Endothelial cell of umbilical vein (primary cell): ENCODE data around the gene C22orf23. TPM values are rescaled to one million over a fixed set of nuclear protein-coding genes. Genes with fewer than 3 reads are reported as not detected.

Source experiments
- BruUV-seq: library from RNA; stranded (reverse); fragments of 400-500 nt; replicated peaks from 2 replicates; lab custom pipeline; 2021; lab: Mats Ljungman, UMichigan
- CTCF ChIA-PET: fragments of 300-600, 350-600 bp; sonication (Branson Sonifier 250); formaldehyde crosslinking; loops from one replicate; lab custom pipeline; 2021; ENCODE audit warnings: antibody characterized with exemption, inconsistent platforms; lab: Charles Lee
- POLR2A ChIA-PET: fragments of 300-600, 350-600 bp; sonication (Branson Sonifier 250); formaldehyde crosslinking; loops from one replicate; lab custom pipeline; 2021; ENCODE audit warnings: antibody characterized with exemption, inconsistent platforms; lab: Charles Lee
- DNase-seq: peaks from one replicate; pipeline ENCODE4 v3.0.0-alpha.2; 2011; ENCODE audit warnings: low read depth, low spot score
- FAIRE-seq: peaks from 2 replicates; lab custom pipeline; 2011; peaks lifted over from hg19 to GRCh38; lab: Jason Lieb, UNC
- H2AFZ ChIP-seq: 2 replicates; pipeline ENCODE4 v1.6.0; 2012; ENCODE audit warnings: low read depth, low read length, control low read depth, inconsistent platforms
- H3K27ac ChIP-seq: 2 replicates; pipeline ENCODE4 v1.5.1; 2011; ENCODE audit warnings: low read depth, mild to moderate bottlenecking, control low read depth, low read length, moderate library complexity; ENCODE audit not compliant: insufficient read depth
- H3K27me3 ChIP-seq, 2 experiments: 2 replicates each; pipeline versions ENCODE4 v1.6.0 to v1.6.1; 2011; ENCODE audit warnings: low read length in 2 of 2, mixed read lengths in 1 of 2; ENCODE audit not compliant: control insufficient read depth in 2 of 2, insufficient read depth in 2 of 2
- H3K36me3 ChIP-seq, 2 experiments: 2 replicates in 1 of 2; 3 replicates in 1 of 2; pipeline ENCODE4 v1.5.1; 2011; ENCODE audit warnings: low read length in 2 of 2, mild to moderate bottlenecking in 1 of 2, moderate library complexity in 1 of 2; ENCODE audit not compliant: control insufficient read depth in 2 of 2, insufficient read depth in 2 of 2; ENCODE audit errors: extremely low read depth in 1 of 2
- H3K4me1 ChIP-seq: 3 replicates; pipeline ENCODE4 v1.5.1; 2011; ENCODE audit warnings: mild to moderate bottlenecking, low read length; ENCODE audit not compliant: control insufficient read depth, insufficient read depth; ENCODE audit errors: extremely low read depth
- H3K4me2 ChIP-seq: 2 replicates; pipeline ENCODE4 v1.6.1; 2011; ENCODE audit warnings: low read length, control low read depth, mixed read lengths; ENCODE audit not compliant: insufficient read depth
- H3K4me3 ChIP-seq, 3 experiments: fragments of 200-600 bp in 1 of 3; sonication (generic), shearing (Covaris generic) in 1 of 3; replicated peaks in 1 of 3; 2 replicates each; pipeline ENCODE4 v1.5.1; 2011 to 2016; ENCODE audit warnings: control low read depth in 3 of 3, low read length in 3 of 3, mild to moderate bottlenecking in 2 of 3, inconsistent platforms in 1 of 3, low read depth in 1 of 3, moderate library complexity in 1 of 3; ENCODE audit not compliant: insufficient read depth in 1 of 3
- H3K79me2 ChIP-seq: 2 replicates; pipeline ENCODE4 v1.6.0; 2012; ENCODE audit warnings: low read length, inconsistent platforms; ENCODE audit not compliant: control insufficient read depth, insufficient read depth
- H3K9ac ChIP-seq: replicated peaks from 2 replicates; pipeline ENCODE3; 2011; ENCODE audit warnings: low read length, control low read depth; ENCODE audit not compliant: insufficient read depth; ENCODE audit errors: extremely low read depth
- H3K9me1 ChIP-seq: replicated peaks from 3 replicates; pipeline ENCODE4 v1.6.0; 2011; ENCODE audit warnings: mild to moderate bottlenecking, low read length; ENCODE audit not compliant: control insufficient read depth, insufficient read depth; ENCODE audit errors: extremely low read depth
- H3K9me3 ChIP-seq: replicated peaks from 2 replicates; pipeline ENCODE4 v1.5.1; 2012; ENCODE audit warnings: low read length, inconsistent platforms; ENCODE audit not compliant: control insufficient read depth, insufficient read depth
- H4K20me1 ChIP-seq: replicated peaks from 2 replicates; pipeline ENCODE3; 2011; ENCODE audit warnings: mild to moderate bottlenecking, low read length; ENCODE audit not compliant: control insufficient read depth, insufficient read depth; ENCODE audit errors: extremely low read depth
- EZH2 ChIP-seq: IDR thresholded peaks from 2 replicates; pipeline ENCODE4 v1.6.1; 2012; ENCODE audit warnings: borderline replicate concordance, low read depth, mild to moderate bottlenecking, moderate library complexity, low read length, inconsistent platforms; ENCODE audit not compliant: severe bottlenecking
- FOS ChIP-seq: IDR thresholded peaks from 2 replicates; pipeline ENCODE4 v1.6.1; 2011; ENCODE audit warnings: mild to moderate bottlenecking, low read length, moderate library complexity, borderline replicate concordance; ENCODE audit not compliant: insufficient read depth
- GATA2 ChIP-seq: IDR thresholded peaks from 2 replicates; pipeline ENCODE4 v1.7.0; 2011; ENCODE audit warnings: low read depth, mild to moderate bottlenecking, moderate library complexity, mixed read lengths, low read length; ENCODE audit not compliant: insufficient read length, insufficient read depth
- POLR2A ChIP-seq: IDR thresholded peaks from 2 replicates; pipeline ENCODE4 v1.6.1; 2012; ENCODE audit warnings: low read depth, mild to moderate bottlenecking, control low read depth, low read length
- POLR2AphosphoS5 ChIP-seq: IDR thresholded peaks from 2 replicates; pipeline ENCODE4 v1.6.1; 2012; ENCODE audit warnings: low read depth, mild to moderate bottlenecking, control low read depth, low read length, moderate library complexity; ENCODE audit not compliant: insufficient read depth
- dilution Hi-C: fragments of 300-500 bp; cut with MboI; formaldehyde crosslinking; loops from one replicate; pipeline ENCODE4 v1.15.0; 2019; ENCODE audit warnings: low sequenced_read_pairs; ENCODE audit not compliant: extremely low pct_ligation_motif_present
- intact Hi-C: fragments of 100-400 bp; cut with micrococcal nuclease; formaldehyde crosslinking; loops from one replicate; pipeline ENCODE4 v1.10.0; 2022
- polyA plus RNA-seq, 4 experiments: library from polyadenylated mRNA; depleted of rRNA in 3 of 4; stranded (reverse) in 3 of 4; unstranded in 1 of 4; fragments of >200 nt; gene quantifications; 2 replicates each; pipeline versions ENCODE4 v1.2.1 to v1.2.3, GENCODE V29; 2011 to 2012; ENCODE audit warnings: missing spikeins in 1 of 4
- total RNA-seq: library from RNA; stranded (reverse); gene quantifications from 2 replicates; pipeline ENCODE4 v1.2.3, GENCODE V29; 2021
- TF ChIP-seq, protein P1 (sequence below): IDR thresholded peaks from 2 replicates; pipeline ENCODE4 v1.6.1; 2011; ENCODE audit not compliant: insufficient read depth, insufficient read length
- TF ChIP-seq, protein P2 (sequence below), 2 donors: IDR thresholded peaks; 1 replicate in 1 of 2; 2 replicates in 1 of 2; pipeline ENCODE4 v1.5.1; 2011; ENCODE audit warnings: low read length in 2 of 2, mild to moderate bottlenecking in 2 of 2, moderate library complexity in 2 of 2, control low read depth in 1 of 2, inconsistent platforms in 1 of 2, low read depth in 1 of 2; ENCODE audit not compliant: insufficient read depth in 1 of 2; ENCODE audit errors: extremely low read depth in 1 of 2

The C22orf23 gene
- total and polyA plus RNA-seq, 2 donors (not counting 3 experiments of a cell fraction or from before 2014, with no cell fraction given), result 0.23 to 0.44 TPM

DNA sequence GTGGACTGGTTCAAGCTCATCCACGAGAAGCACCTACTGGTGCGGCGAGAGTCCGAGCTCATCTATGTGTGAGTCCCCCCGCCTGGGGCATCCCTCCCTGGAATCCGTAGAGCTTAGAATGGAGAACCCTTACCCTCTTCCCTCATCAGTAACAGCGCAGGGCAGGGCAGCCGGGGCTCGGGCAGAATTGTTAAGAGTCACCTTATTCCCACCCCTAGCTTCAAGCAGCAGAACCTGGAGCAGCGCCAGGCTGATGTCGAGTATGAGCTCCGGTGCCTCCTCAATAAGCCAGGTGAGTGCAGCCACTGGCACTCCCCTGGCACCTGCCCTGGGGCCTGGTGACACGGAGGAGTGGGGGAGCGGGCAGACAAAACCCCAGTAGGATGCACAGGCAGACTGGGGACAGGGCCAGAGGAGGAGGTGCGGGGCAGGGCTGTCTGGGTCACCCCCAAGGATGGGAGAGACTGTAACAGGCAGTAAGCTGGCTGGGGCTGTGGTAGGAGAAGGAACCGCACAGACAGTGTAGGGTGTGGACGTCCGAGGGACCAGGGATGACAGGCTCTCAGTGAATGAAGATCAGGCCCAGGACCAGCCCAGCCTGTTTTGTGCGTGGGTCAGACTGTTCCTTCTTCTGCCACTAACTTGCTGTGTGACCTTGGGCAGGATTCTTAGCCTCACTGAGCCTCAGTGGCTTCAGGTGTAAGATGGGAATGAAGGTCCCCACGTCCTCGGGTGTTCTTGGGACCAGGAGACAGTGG lies 20.4 kb downstream of the C22orf23 start:
- no peak overlapping the region for H3K27ac ChIP-seq
- TF ChIP-seq, protein P1, sequence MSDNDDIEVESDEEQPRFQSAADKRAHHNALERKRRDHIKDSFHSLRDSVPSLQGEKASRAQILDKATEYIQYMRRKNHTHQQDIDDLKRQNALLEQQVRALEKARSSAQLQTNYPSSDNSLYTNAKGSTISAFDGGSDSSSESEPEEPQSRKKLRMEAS, result no peak
- TF ChIP-seq, protein P2, sequence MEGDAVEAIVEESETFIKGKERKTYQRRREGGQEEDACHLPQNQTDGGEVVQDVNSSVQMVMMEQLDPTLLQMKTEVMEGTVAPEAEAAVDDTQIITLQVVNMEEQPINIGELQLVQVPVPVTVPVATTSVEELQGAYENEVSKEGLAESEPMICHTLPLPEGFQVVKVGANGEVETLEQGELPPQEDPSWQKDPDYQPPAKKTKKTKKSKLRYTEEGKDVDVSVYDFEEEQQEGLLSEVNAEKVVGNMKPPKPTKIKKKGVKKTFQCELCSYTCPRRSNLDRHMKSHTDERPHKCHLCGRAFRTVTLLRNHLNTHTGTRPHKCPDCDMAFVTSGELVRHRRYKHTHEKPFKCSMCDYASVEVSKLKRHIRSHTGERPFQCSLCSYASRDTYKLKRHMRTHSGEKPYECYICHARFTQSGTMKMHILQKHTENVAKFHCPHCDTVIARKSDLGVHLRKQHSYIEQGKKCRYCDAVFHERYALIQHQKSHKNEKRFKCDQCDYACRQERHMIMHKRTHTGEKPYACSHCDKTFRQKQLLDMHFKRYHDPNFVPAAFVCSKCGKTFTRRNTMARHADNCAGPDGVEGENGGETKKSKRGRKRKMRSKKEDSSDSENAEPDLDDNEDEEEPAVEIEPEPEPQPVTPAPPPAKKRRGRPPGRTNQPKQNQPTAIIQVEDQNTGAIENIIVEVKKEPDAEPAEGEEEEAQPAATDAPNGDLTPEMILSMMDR (IDR thresholded peaks at IDR 0.05; ENCODE audit: extremely low read depth in 1 of 2, insufficient read depth in 1 of 2, low read depth in 1 of 2, low read length in 2 of 2), result no peak
- TF ChIP-seq POLR2AphosphoS5, result no peak
- TF ChIP-seq POLR2A, result no peak
- no peak for TF ChIP-seq GATA2
- no peak for TF ChIP-seq FOS
- no peak for TF ChIP-seq EZH2
- H2AFZ ChIP-seq, result no peak overlapping the region
- FAIRE-seq (no peak), DNase-seq (no peak)
- dilution Hi-C loops, result no loop called here
- ChIA-PET POLR2A (interaction anchor here (0.5 to 0.6 kb wide), 2 partner anchors 13 to 373 kb away, joined by 3 read pairs; no protein-coding TSS in a partner anchor), CTCF (interaction anchor here (1.6 to 4.7 kb wide), 6 partner anchors 13 to 116 kb away, joined by 5 to 48 read pairs (median 12); partner anchors contain the start of genes C22orf23, MICALL1 and POLR2F)
- peaks cover 0 to 26% of the 10 kb centered on the region in 2 experiments for H3K36me3 ChIP-seq
- no peak overlapping the region for H3K4me2 ChIP-seq
- intact Hi-C loops, result no loop called here
- no peak overlapping the region for H3K9ac ChIP-seq
- no peaks in the 10 kb centered on the region for H3K27me3 ChIP-seq
- BruUV-seq, result no TSS peak
- H3K9me1 ChIP-seq, result no peaks in the 10 kb centered on the region
- no peaks in the 10 kb centered on the region for H3K9me3 ChIP-seq
- H3K4me1 ChIP-seq, result peaks cover 29% of the 10 kb centered on the region
- no peaks in the 10 kb centered on the region for H4K20me1 ChIP-seq
- H3K4me3 ChIP-seq, result no peak overlapping the region
- H3K79me2 ChIP-seq, result no peaks in the 10 kb centered on the region
